SK-N-SH (cell line): ENCODE data around the gene LPO.

Experiments used
- EP300 ChIP-seq, 2 experiments: IDR thresholded peaks; 2 replicates each; pipeline versions ENCODE4 v1.4.0 to v1.6.1; 2012; ENCODE audit warnings: borderline replicate concordance in 1 of 2, low read depth in 1 of 2, low read length in 1 of 2
- EZH2phosphoT487 ChIP-seq: fragments of 200-600 bp; sonication (generic); IDR thresholded peaks from 2 replicates; pipeline ENCODE4 v1.6.1; 2017; ENCODE audit warnings: low read depth, mixed run types, mild to moderate bottlenecking, antibody characterized with exemption, moderate library complexity, borderline replicate concordance
- MXI1 ChIP-seq: IDR thresholded peaks from 2 replicates; pipeline ENCODE4 v1.6.1; 2012; ENCODE audit warnings: mild to moderate bottlenecking, low read depth, low read length, improper control_type of control experiment
- NFIC ChIP-seq: IDR thresholded peaks from 2 replicates; pipeline ENCODE4 v1.4.0; 2012; ENCODE audit warnings: borderline replicate concordance
- POLR2AphosphoS5 ChIP-seq: IDR thresholded peaks from 2 replicates; pipeline ENCODE4 v1.6.1; 2012; ENCODE audit warnings: low read depth, low read length
- RAD21 ChIP-seq: IDR thresholded peaks from 2 replicates; pipeline ENCODE4 v1.6.1; 2012; ENCODE audit warnings: mild to moderate bottlenecking, low read length
- RCOR1 ChIP-seq: fragments of 150-350 bp; IDR thresholded peaks from 2 replicates; pipeline ENCODE4 v1.6.1; 2017; ENCODE audit warnings: antibody characterized with exemption, low read length
- SMC3 ChIP-seq: IDR thresholded peaks from 2 replicates; pipeline ENCODE4 v1.6.1; 2012; ENCODE audit warnings: low read depth, low read length, improper control_type of control experiment
- TF ChIP-seq, protein P1 (sequence below): fragments of 200-600 bp; sonication (generic); IDR thresholded peaks from 2 replicates; pipeline ENCODE4 v1.6.1; 2017; ENCODE audit warnings: antibody characterized with exemption, mild to moderate bottlenecking, moderate library complexity
- TF ChIP-seq, protein P2 (sequence below): IDR thresholded peaks from 2 replicates; pipeline ENCODE4 v1.4.0; 2012; ENCODE audit warnings: low read depth
- TF ChIP-seq, protein P3 (sequence below): fragments of 150-350 bp; IDR thresholded peaks from 2 replicates; pipeline ENCODE4 v1.6.1; 2016; ENCODE audit warnings: mild to moderate bottlenecking, low read depth, low read length
- TF ChIP-seq, protein P4 (sequence below): IDR thresholded peaks from 2 replicates; pipeline ENCODE4 v1.4.0; 2012; ENCODE audit warnings: low read depth, borderline replicate concordance

DNA sequence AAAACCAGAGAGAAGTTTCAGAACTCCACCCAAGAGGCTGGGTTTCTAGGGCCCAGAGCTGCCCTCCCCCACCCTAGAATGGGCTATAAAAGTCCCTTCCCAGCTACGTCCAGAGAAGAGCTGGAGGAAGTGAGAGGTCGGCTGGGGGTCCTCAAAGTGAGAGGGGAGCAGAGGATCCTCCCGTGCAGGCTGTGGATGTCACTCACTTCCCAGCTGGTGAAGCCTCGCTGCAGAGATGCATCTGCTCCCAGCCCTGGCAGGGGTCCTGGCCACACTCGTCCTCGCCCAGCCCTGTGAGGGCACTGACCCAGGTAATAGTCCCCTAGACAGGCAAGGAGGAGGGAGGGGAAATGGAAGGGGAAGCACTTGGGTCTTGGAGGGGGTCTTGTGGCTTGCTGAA is 45.8 kb upstream of the LPO start, which contains the start of gene EPX:
- TF ChIP-seq, protein P1, sequence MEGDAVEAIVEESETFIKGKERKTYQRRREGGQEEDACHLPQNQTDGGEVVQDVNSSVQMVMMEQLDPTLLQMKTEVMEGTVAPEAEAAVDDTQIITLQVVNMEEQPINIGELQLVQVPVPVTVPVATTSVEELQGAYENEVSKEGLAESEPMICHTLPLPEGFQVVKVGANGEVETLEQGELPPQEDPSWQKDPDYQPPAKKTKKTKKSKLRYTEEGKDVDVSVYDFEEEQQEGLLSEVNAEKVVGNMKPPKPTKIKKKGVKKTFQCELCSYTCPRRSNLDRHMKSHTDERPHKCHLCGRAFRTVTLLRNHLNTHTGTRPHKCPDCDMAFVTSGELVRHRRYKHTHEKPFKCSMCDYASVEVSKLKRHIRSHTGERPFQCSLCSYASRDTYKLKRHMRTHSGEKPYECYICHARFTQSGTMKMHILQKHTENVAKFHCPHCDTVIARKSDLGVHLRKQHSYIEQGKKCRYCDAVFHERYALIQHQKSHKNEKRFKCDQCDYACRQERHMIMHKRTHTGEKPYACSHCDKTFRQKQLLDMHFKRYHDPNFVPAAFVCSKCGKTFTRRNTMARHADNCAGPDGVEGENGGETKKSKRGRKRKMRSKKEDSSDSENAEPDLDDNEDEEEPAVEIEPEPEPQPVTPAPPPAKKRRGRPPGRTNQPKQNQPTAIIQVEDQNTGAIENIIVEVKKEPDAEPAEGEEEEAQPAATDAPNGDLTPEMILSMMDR = no peak
- TF ChIP-seq, protein P2, sequence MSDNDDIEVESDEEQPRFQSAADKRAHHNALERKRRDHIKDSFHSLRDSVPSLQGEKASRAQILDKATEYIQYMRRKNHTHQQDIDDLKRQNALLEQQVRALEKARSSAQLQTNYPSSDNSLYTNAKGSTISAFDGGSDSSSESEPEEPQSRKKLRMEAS = no peak
- TF ChIP-seq RAD21 = no peak
- TF ChIP-seq NFIC = no peak
- no peak for TF ChIP-seq EZH2phosphoT487
- TF ChIP-seq, protein P3, sequence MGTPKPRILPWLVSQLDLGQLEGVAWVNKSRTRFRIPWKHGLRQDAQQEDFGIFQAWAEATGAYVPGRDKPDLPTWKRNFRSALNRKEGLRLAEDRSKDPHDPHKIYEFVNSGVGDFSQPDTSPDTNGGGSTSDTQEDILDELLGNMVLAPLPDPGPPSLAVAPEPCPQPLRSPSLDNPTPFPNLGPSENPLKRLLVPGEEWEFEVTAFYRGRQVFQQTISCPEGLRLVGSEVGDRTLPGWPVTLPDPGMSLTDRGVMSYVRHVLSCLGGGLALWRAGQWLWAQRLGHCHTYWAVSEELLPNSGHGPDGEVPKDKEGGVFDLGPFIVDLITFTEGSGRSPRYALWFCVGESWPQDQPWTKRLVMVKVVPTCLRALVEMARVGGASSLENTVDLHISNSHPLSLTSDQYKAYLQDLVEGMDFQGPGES = no peak
- TF ChIP-seq RCOR1 = no peak
- TF ChIP-seq MXI1 = no peak
- no peak for TF ChIP-seq POLR2AphosphoS5
- TF ChIP-seq, protein P4, sequence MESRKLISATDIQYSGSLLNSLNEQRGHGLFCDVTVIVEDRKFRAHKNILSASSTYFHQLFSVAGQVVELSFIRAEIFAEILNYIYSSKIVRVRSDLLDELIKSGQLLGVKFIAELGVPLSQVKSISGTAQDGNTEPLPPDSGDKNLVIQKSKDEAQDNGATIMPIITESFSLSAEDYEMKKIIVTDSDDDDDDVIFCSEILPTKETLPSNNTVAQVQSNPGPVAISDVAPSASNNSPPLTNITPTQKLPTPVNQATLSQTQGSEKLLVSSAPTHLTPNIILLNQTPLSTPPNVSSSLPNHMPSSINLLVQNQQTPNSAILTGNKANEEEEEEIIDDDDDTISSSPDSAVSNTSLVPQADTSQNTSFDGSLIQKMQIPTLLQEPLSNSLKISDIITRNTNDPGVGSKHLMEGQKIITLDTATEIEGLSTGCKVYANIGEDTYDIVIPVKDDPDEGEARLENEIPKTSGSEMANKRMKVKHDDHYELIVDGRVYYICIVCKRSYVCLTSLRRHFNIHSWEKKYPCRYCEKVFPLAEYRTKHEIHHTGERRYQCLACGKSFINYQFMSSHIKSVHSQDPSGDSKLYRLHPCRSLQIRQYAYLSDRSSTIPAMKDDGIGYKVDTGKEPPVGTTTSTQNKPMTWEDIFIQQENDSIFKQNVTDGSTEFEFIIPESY = no peak
- no peak for TF ChIP-seq SMC3
- no peak for TF ChIP-seq EP300 (IDR thresholded peaks at IDR 0.05; ENCODE audit: borderline replicate concordance in 1 of 2, low read depth in 1 of 2, low read length in 1 of 2)
